Caco-2 (cell line): ENCODE results near the gene STK32C. TPM values are rescaled to one million over a fixed set of nuclear protein-coding genes. Genes with fewer than 3 reads are reported as not detected.

Experiments
- BruUV-seq: library from RNA; stranded (reverse); fragments of 400-500 nt; replicated peaks from 2 replicates; lab custom pipeline; 2021; lab: Mats Ljungman, UMichigan
- CTCF ChIA-PET: fragments of 300-600 bp; sonication (Branson Sonifier 250); formaldehyde crosslinking; loops from one replicate; lab custom pipeline; 2022; ENCODE audit warnings: antibody characterized with exemption; lab: Charles Lee
- POLR2A ChIA-PET: fragments of 300-600 bp; sonication (Branson Sonifier 250); formaldehyde crosslinking; loops from one replicate; lab custom pipeline; 2022; ENCODE audit warnings: antibody characterized with exemption; lab: Charles Lee
- DNase-seq, 2 experiments: peaks; one replicate each; pipeline versions ENCODE4 v3.0.0 to v3.0.0-alpha.2; 2020 to 2022
- H3K27me3 ChIP-seq: replicated peaks from 2 replicates; pipeline ENCODE4 v1.6.0; 2011; ENCODE audit warnings: low read length; ENCODE audit not compliant: control insufficient read depth, insufficient read depth
- H3K36me3 ChIP-seq: 2 replicates; pipeline ENCODE4 v1.5.1; 2011; ENCODE audit warnings: low read length; ENCODE audit not compliant: control insufficient read depth, insufficient read depth
- H3K4me1 ChIP-seq: fragments of 250-450 bp; sonication (Bioruptor Pico); 2 replicates; pipeline ENCODE4 v1.5.1; 2020; ENCODE audit warnings: mild to moderate bottlenecking
- H3K4me3 ChIP-seq: 2 replicates; pipeline ENCODE4 v1.5.1; 2011; ENCODE audit warnings: low read depth, mild to moderate bottlenecking, control low read depth, low read length
- H3K9me3 ChIP-seq: fragments of 250-450 bp; sonication (Bioruptor Pico); 2 replicates; pipeline ENCODE4 v1.5.1; 2020; ENCODE audit warnings: mild to moderate bottlenecking, moderate library complexity
- H3K27ac Mint-ChIP-seq: one replicate; pipeline ENCODE4 v1.8.0; 2022; ENCODE audit warnings: mixed read lengths; ENCODE audit not compliant: unreplicated experiment
- H3K27me3 Mint-ChIP-seq: one replicate; pipeline ENCODE4 v1.8.0; 2022; ENCODE audit warnings: mixed read lengths; ENCODE audit not compliant: insufficient read depth, unreplicated experiment
- H3K36me3 Mint-ChIP-seq: one replicate; pipeline ENCODE4 v1.8.0; 2022; ENCODE audit warnings: mild to moderate bottlenecking, mixed read lengths; ENCODE audit not compliant: insufficient read depth, unreplicated experiment
- H3K4me1 Mint-ChIP-seq: one replicate; pipeline ENCODE4 v1.8.0; 2022; ENCODE audit warnings: low read depth, mixed read lengths; ENCODE audit not compliant: unreplicated experiment
- H3K4me3 Mint-ChIP-seq: one replicate; pipeline ENCODE4 v1.8.0; 2022; ENCODE audit warnings: mild to moderate bottlenecking, moderate library complexity, mixed read lengths; ENCODE audit not compliant: unreplicated experiment
- H3K9me3 Mint-ChIP-seq: one replicate; pipeline ENCODE4 v1.8.0; 2022; ENCODE audit warnings: mixed read lengths; ENCODE audit not compliant: unreplicated experiment
- CTCF ChIP-seq, 2 experiments: fragments of 200-600 bp in 1 of 2; IDR thresholded peaks; 1 replicate in 1 of 2; 2 replicates in 1 of 2; pipeline versions ENCODE4 v1.5.1 to v1.8.0; 2011 to 2022; ENCODE audit warnings: antibody characterized with exemption in 1 of 2, control low read depth in 1 of 2, inconsistent platforms in 1 of 2, low read depth in 1 of 2, low read length in 1 of 2, mild to moderate bottlenecking in 1 of 2, moderate library complexity in 1 of 2; ENCODE audit not compliant: insufficient read depth in 1 of 2, severe bottlenecking in 1 of 2, unreplicated experiment in 1 of 2
- intact Hi-C: fragments of 100-400 bp; cut with micrococcal nuclease; formaldehyde crosslinking; loops from one replicate; pipeline ENCODE4 v1.10.0; 2022; ENCODE audit not compliant: unreplicated experiment
- total RNA-seq: library from RNA; stranded (reverse); gene quantifications from 2 replicates; pipeline ENCODE4 v1.2.3, GENCODE V29; 2022

Gene STK32C
- total RNA-seq, 1 experiment from 2014 or later = 13.3 TPM

- H3K4me1 ChIP-seq = no peaks in the 10 kb centered on the region
- no peak overlapping the region for H3K4me3 Mint-ChIP-seq
- no peaks in the 10 kb centered on the region for H3K9me3 ChIP-seq
- H3K27ac Mint-ChIP-seq = no peak overlapping the region
- no peak overlapping the region for H3K4me3 ChIP-seq
- H3K4me1 Mint-ChIP-seq = no peaks in the 10 kb centered on the region
- peaks cover 5% of the 10 kb centered on the region for H3K36me3 Mint-ChIP-seq
- no peaks in the 10 kb centered on the region for H3K9me3 Mint-ChIP-seq
- H3K27me3 Mint-ChIP-seq = no peaks in the 10 kb centered on the region
- no peaks in the 10 kb centered on the region for H3K36me3 ChIP-seq
- intact Hi-C loops = no loop called here
- no peak for TF ChIP-seq CTCF (IDR thresholded peaks at IDR 0.05; ENCODE audit: insufficient read depth in 1 of 2, low read depth in 1 of 2, low read length in 1 of 2, severe bottlenecking in 1 of 2, unreplicated experiment in 1 of 2)
- POLR2A ChIA-PET = no interaction called here
- CTCF ChIA-PET = no interaction called here
- DNase-seq = no peak
- no TSS peak for BruUV-seq
- no peaks in the 10 kb centered on the region; the same call in 1 of the 2 replicates for H3K27me3 ChIP-seq
Observed at GRCh38 chr10:132194726-132195125, 113.0 kb downstream of the STK32C start.

DNA sequence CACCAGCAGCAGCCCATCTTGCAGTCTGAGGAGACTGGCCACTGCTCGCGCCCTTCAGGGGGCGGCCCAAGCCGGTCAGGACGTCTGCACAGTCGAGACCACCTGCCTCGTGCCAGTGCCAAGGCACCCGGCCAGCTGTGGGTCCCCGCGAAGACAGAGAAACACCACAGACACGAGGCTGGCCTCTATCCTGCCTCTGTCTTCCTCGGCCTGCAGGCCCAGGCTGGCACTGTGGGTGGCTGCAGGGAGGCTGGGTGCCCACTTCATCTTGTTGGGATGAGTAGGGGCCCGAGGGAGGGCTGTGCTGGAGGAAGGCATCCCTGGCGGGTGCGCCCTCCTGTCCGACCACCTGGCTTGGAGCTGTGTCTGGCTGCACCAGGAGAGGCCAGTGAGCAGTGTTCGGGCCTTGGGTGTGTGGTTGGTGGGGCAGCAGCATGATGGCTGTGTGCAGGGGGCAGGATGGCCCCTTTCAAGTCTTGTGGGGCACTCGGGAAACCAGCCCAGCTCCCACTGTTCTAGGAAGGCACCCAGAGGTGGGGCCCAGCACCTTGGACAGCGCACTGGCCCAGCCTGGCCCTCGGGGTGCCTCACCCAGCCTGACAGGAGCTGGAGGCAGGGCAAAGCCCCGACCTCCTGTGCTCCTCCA, 113.7 kb downstream of the STK32C start:
- Histone ChIP-seq H3K4me3 (no peak overlapping the region), H3K9me3 (no peaks in the 10 kb centered on the region), H3K27me3 (no peaks in the 10 kb centered on the region; the same call in 1 of the 2 replicates), H3K36me3 (no peaks in the 10 kb centered on the region), H3K4me1 (no peaks in the 10 kb centered on the region)
- Mint-ChIP-seq H3K36me3 (peaks cover 6% of the 10 kb centered on the region), H3K4me3 (no peak overlapping the region), H3K4me1 (no peaks in the 10 kb centered on the region), H3K9me3 (no peaks in the 10 kb centered on the region), H3K27me3 (no peaks in the 10 kb centered on the region), H3K27ac (no peak overlapping the region)
- peak in 1 of 2 experiments; percentile 76 for DNase-seq
- no TSS peak for BruUV-seq
- intact Hi-C loops = no loop called here
- ChIA-PET POLR2A (interaction anchor here (0.5 kb wide), 1 partner anchor 292 kb away, joined by 3 read pairs; no protein-coding TSS in a partner anchor), CTCF (no interaction called here)
- TF ChIP-seq CTCF (IDR thresholded peaks at IDR 0.05; ENCODE audit: insufficient read depth in 1 of 2, low read depth in 1 of 2, low read length in 1 of 2, severe bottlenecking in 1 of 2, unreplicated experiment in 1 of 2) = no peak

DNA sequence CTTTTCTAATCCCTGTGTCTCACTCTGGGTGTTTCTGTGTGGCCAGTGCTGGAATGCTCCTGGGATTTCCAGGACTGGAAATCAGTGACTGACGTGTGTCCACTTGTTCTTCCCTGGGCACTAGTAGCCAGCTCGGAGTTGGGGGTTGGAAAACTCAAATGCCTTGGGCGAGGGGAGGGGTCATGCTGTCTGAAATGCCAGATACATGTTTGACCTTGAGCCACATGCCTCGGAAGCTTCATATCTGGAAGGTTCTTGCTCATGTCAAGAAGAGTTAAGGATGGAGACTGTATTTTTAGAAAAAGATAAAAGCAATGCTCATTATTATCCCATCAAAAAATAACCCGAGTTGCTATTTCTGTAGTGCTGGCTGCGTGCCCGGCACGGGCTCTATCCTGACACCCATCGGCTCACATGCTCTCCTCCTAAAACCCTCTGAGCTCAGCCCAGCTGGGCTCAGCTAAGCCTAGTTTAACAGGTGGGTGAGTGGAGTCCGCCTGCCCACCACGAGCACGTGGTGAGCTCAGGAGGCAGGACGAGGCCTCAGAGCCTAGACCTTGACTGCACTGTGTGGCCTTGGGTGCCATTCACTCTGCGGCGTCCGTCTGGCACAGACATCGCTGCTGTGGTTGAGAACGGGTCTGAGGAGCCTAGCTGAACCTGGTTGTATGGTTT, 114.6 kb downstream of the STK32C start:
- H3K4me1 ChIP-seq = no peaks in the 10 kb centered on the region
- H3K27me3 Mint-ChIP-seq = peaks cover 4% of the 10 kb centered on the region
- H3K4me3 ChIP-seq = no peak overlapping the region
- CTCF ChIA-PET = no interaction called here
- DNase-seq = no peak
- no peak overlapping the region for H3K27ac Mint-ChIP-seq
- H3K9me3 ChIP-seq = no peaks in the 10 kb centered on the region
- no peaks in the 10 kb centered on the region for H3K4me1 Mint-ChIP-seq
- H3K36me3 ChIP-seq = no peaks in the 10 kb centered on the region
- intact Hi-C loops = no loop called here
- H3K36me3 Mint-ChIP-seq = peaks cover 6% of the 10 kb centered on the region
- POLR2A ChIA-PET = no interaction called here
- H3K4me3 Mint-ChIP-seq = no peak overlapping the region
- BruUV-seq = no TSS peak
- no peaks in the 10 kb centered on the region; the same call in 1 of the 2 replicates for H3K27me3 ChIP-seq
- H3K9me3 Mint-ChIP-seq = no peaks in the 10 kb centered on the region
- TF ChIP-seq CTCF (IDR thresholded peaks at IDR 0.05; ENCODE audit: insufficient read depth in 1 of 2, low read depth in 1 of 2, low read length in 1 of 2, severe bottlenecking in 1 of 2, unreplicated experiment in 1 of 2) = no peak
